Mesendoderm (in vitro differentiated cells): ENCODE measurements around the gene CD63.

Experiments
- DNase-seq: peaks from one replicate; pipeline ENCODE4 v3.0.0; 2013
- H2AK5ac ChIP-seq: 2 replicates; pipeline ENCODE4 v1.6.1; 2013; ENCODE audit warnings: low read length, inconsistent platforms
- H2BK120ac ChIP-seq: 2 replicates; pipeline ENCODE4 v1.6.1; 2013; ENCODE audit warnings: low read depth, mild to moderate bottlenecking, low read length, moderate library complexity, mixed read lengths
- H2BK15ac ChIP-seq: replicated peaks from 2 replicates; pipeline ENCODE4 v1.6.1; 2013; ENCODE audit warnings: low read depth, mild to moderate bottlenecking, moderate library complexity
- H2BK5ac ChIP-seq: 2 replicates; pipeline ENCODE4 v1.6.1; 2013; ENCODE audit warnings: low read length, inconsistent platforms
- H3K18ac ChIP-seq: 2 replicates; pipeline ENCODE4 v1.6.1; 2013; ENCODE audit warnings: mild to moderate bottlenecking, low read length, mixed read lengths
- H3K23ac ChIP-seq: one replicate; pipeline ENCODE4 v1.6.1; 2013; ENCODE audit warnings: low read length
- H3K27ac ChIP-seq: 2 replicates; pipeline ENCODE4 v1.5.1; 2013; ENCODE audit warnings: low read depth, mild to moderate bottlenecking, inconsistent platforms, low read length, moderate library complexity
- H3K27me3 ChIP-seq: 2 replicates; pipeline ENCODE4 v1.6.1; 2013; ENCODE audit warnings: low read length, control low read depth, mild to moderate bottlenecking, inconsistent platforms; ENCODE audit not compliant: insufficient read depth, poor library complexity
- H3K36me3 ChIP-seq: 2 replicates; pipeline ENCODE4 v1.6.1; 2013; ENCODE audit warnings: low read length, inconsistent platforms; ENCODE audit not compliant: control insufficient read depth, insufficient read depth
- H3K4ac ChIP-seq: one replicate; pipeline ENCODE4 v1.6.1; 2013; ENCODE audit warnings: low read depth, mild to moderate bottlenecking, low read length, moderate library complexity
- H3K4me1 ChIP-seq: 2 replicates; pipeline ENCODE4 v1.6.1; 2013; ENCODE audit warnings: low read depth, low read length, inconsistent platforms; ENCODE audit not compliant: control insufficient read depth
- H3K4me2 ChIP-seq: 2 replicates; pipeline ENCODE4 v1.6.1; 2013; ENCODE audit warnings: low read length
- H3K4me3 ChIP-seq: 2 replicates; pipeline ENCODE4 v1.5.1; 2013; ENCODE audit warnings: mild to moderate bottlenecking, low read length
- H3K56ac ChIP-seq: one replicate; pipeline ENCODE4 v1.6.1; 2013; ENCODE audit warnings: low read length
- H3K79me1 ChIP-seq: 2 replicates; pipeline ENCODE4 v1.6.1; 2013; ENCODE audit warnings: low read length, inconsistent platforms
- H3K79me2 ChIP-seq: 2 replicates; pipeline ENCODE4 v1.6.1; 2013; ENCODE audit warnings: mild to moderate bottlenecking, low read length; ENCODE audit not compliant: control insufficient read depth, insufficient read depth
- H3K9ac ChIP-seq: 2 replicates; pipeline ENCODE4 v1.6.1; 2013; ENCODE audit warnings: low read length, inconsistent platforms
- H4K5ac ChIP-seq: one replicate; pipeline ENCODE4 v1.6.1; 2013; ENCODE audit warnings: low read length
- H4K8ac ChIP-seq: one replicate; pipeline ENCODE4 v1.6.1; 2013; ENCODE audit warnings: low read depth, mild to moderate bottlenecking, control low read depth, low read length, moderate library complexity
- WGBS: extraction: QIAGEN DNeasy Blood & Tissue Kit; methylation state at CpG from one replicate; pipeline ENCODE4 v1.1.7; 2013; ENCODE audit warnings: low lambda C conversion rate, missing lambda C conversion rate; ENCODE audit not compliant: insufficient coverage; ENCODE audit errors: extremely low coverage; 5-methylcytosine and 5-hydroxymethylcytosine counted together

The CD63 gene

DNA sequence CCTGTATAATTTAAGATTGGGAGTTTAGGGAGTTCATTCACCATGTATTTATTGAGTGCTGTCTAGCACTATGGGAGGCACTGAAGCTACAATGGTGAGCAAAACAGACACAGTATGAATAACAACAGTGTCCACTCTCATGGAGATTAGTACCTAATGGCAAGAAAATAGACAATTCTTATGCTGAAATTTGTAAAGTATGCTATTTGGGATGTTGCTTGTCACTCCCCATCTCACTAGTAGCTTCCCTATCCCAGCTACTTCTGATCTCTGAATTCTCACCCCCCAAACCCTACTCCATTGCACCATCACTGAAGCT is 18.1 kb upstream of the CD63 start:
- no peak overlapping the region for H2BK5ac ChIP-seq
- H3K79me2 ChIP-seq: peaks cover 20% of the 10 kb centered on the region
- H3K27me3 ChIP-seq: no peaks in the 10 kb centered on the region
- peaks cover 16% of the 10 kb centered on the region for H3K79me1 ChIP-seq
- no peak overlapping the region for H3K18ac ChIP-seq
- DNase-seq: no peak
- H2AK5ac ChIP-seq: no peak overlapping the region
- H3K4me3 ChIP-seq: no peak overlapping the region
- H4K5ac ChIP-seq: no peak overlapping the region
- no peak overlapping the region for H3K4me2 ChIP-seq
- H3K23ac ChIP-seq: no peak overlapping the region
- H3K4me1 ChIP-seq: peaks cover 16% of the 10 kb centered on the region
- no peak overlapping the region for H2BK15ac ChIP-seq
- peaks cover under 1% of the 10 kb centered on the region for H3K36me3 ChIP-seq
- H2BK120ac ChIP-seq: no peak overlapping the region
- H3K4ac ChIP-seq: no peak overlapping the region
- no peak overlapping the region for H3K56ac ChIP-seq
- no peak overlapping the region for H3K27ac ChIP-seq
- H4K8ac ChIP-seq: no peak overlapping the region
- H3K9ac ChIP-seq: no peak overlapping the region

DNA sequence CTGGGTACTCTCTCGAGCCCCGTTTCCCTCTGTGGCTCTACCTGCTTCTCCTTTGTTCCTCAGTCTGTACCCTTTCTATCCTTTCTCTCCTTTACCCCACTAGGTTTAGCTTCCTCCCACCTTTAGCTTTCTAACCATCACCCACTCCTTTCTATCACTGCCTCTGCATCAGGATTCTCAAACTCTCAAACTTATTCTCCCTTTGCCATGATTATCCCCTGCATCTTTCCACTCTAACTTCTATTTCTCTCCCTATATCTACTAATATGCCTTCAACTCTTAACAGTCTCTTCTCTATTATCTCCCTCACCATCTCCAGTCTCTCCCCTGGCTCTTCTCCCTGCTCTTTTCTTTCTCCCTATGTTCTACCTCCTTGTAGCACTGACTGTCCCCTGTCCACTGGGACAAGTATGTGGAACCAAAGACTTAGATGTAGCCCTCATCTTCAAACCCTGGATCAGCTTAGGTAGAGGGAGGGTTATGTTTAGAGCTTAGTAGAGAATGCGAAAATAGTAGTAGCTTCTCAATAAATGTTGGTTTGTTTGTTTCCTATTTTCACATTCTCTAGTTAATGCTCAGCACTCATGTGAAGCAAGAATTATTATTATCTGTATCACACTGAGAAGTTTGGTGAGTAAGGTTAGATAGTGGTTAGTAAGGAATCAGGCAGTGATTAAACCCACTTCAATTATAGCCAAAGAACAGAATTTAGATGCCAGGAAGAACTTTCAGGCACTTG is 17.5 kb upstream of the CD63 start:
- Histone ChIP-seq H3K4me3 (no peak overlapping the region), H3K36me3 (no peaks in the 10 kb centered on the region), H2AK5ac (no peak overlapping the region), H3K27ac (peak overlapping the region; percentile 58), H3K4me2 (peak overlapping the region; percentile 33), H4K8ac (no peak overlapping the region), H3K79me1 (peaks cover 16% of the 10 kb centered on the region), H3K4ac (no peak overlapping the region), H3K56ac (peak overlapping the region; percentile 72), H2BK120ac (no peak overlapping the region), H2BK15ac (no peak overlapping the region), H3K9ac (peak overlapping the region; percentile 57), H3K4me1 (peaks cover 16% of the 10 kb centered on the region), H4K5ac (no peak overlapping the region), H3K27me3 (no peaks in the 10 kb centered on the region), H3K18ac (peak overlapping the region; percentile 25), H2BK5ac (peak overlapping the region; percentile 72), H3K23ac (no peak overlapping the region), H3K79me2 (peaks cover 20% of the 10 kb centered on the region)
- no peak for DNase-seq
- no CpG with 5 or more reads among the region's 3 CpGs for WGBS

DNA sequence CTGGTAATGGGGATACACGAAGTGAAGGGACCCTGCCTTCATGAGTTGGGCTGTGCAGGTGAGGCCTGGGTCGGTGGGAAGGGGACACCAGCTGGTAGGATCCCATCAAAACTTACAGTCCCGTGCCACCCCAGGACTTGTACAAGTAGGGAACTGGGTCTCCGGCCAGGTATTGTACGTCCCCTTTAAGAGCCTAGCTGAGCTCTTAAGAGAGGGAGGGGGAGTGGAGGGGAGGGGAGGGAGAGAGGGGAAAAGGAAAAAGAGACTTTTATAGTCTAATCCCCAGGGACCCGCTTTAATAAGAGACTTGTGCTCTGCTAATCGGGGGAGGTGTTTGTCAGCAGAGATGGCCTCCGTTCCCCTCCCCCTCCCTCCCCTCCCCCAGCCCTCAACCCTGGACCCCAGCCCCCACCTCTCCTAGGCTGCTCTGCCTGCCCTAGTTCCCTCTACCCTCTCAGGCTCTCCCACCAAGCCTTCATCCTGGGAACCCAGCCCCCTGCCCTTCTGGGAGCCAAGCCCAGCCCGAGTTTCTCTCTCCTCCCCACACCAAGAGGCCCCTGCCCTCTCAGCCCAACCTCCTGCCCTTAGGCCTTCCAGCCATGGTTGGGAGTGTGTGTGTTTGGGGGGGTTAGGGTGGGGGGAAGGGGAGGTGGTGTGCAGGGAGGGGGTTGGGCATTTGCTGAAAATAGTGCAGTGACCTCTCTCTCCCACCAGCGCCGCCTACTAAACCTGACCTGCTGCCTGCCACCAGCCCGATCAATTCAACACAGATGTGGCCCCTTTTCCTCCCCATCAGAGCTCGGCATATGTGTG is 16.8 kb upstream of the CD63 start:
- Histone ChIP-seq H4K5ac (no peak overlapping the region), H3K23ac (no peak overlapping the region), H3K4me3 (peak overlapping the region; percentile 2), H2BK5ac (peak overlapping the region; percentile 72), H3K79me1 (peaks cover 16% of the 10 kb centered on the region), H4K8ac (no peak overlapping the region), H3K4ac (no peak overlapping the region), H2BK120ac (no peak overlapping the region), H3K79me2 (peaks cover 20% of the 10 kb centered on the region), H3K27me3 (no peaks in the 10 kb centered on the region), H3K56ac (peak overlapping the region; percentile 78), H2AK5ac (peak overlapping the region; percentile 3), H3K27ac (peak overlapping the region; percentile 58), H3K36me3 (no peaks in the 10 kb centered on the region), H3K4me2 (peak overlapping the region; percentile 100), H3K18ac (peak overlapping the region; percentile 25), H3K4me1 (peaks cover 16% of the 10 kb centered on the region), H2BK15ac (no peak overlapping the region), H3K9ac (peak overlapping the region; percentile 94)
- WGBS: no CpG with 5 or more reads among the region's 13 CpGs
- peak; percentile 94 for DNase-seq

DNA sequence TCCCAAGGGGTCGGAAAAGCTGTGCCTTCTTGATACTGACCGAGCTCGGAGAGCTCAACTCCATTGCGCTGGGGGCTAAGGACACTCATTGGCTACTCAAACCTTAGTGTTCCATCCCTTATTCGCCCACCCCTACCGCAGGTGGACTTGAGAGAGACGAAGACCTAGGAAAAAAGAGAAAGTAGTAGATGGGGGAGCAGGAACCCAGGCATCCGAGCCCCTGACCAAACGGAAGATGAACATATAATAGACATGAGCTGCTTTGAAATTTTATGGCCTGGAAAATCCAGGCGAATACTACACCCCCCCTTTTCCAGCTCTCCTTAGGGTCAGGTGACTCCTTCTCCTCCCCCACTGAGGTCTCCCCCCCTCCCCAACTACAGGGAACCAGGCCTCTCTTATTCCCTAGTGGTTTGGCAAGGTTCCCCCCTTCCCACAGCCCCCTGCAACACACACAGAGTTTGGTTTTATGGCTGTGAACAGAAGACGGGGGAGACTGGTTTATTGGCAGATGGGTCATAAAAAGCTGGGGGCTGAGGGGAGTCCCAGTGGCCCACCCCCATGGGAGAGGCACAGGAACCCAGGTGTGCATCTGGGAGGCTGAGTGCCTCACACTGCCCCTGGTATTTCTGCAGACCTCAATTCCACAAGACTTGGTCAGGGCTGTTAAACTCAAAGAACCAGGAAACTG is 15.7 kb upstream of the CD63 start:
- Histone ChIP-seq H3K23ac (peak overlapping the region; percentile 59), H3K4me3 (peak overlapping the region; percentile 28), H3K27ac (peak overlapping the region; percentile 24), H3K56ac (peak overlapping the region; percentile 78), H3K27me3 (no peaks in the 10 kb centered on the region), H3K36me3 (no peaks in the 10 kb centered on the region), H2BK15ac (no peak overlapping the region), H3K4me2 (peak overlapping the region; percentile 100), H3K79me1 (peaks cover 16% of the 10 kb centered on the region), H4K5ac (no peak overlapping the region), H2BK5ac (no peak overlapping the region), H3K18ac (peak overlapping the region; percentile 85), H3K4ac (no peak overlapping the region), H3K9ac (peak overlapping the region; percentile 94), H3K79me2 (peaks cover 20% of the 10 kb centered on the region), H3K4me1 (peaks cover 16% of the 10 kb centered on the region), H4K8ac (no peak overlapping the region), H2AK5ac (no peak overlapping the region), H2BK120ac (no peak overlapping the region)
- DNase-seq: no peak
- no CpG with 5 or more reads among the region's 11 CpGs for WGBS

DNA sequence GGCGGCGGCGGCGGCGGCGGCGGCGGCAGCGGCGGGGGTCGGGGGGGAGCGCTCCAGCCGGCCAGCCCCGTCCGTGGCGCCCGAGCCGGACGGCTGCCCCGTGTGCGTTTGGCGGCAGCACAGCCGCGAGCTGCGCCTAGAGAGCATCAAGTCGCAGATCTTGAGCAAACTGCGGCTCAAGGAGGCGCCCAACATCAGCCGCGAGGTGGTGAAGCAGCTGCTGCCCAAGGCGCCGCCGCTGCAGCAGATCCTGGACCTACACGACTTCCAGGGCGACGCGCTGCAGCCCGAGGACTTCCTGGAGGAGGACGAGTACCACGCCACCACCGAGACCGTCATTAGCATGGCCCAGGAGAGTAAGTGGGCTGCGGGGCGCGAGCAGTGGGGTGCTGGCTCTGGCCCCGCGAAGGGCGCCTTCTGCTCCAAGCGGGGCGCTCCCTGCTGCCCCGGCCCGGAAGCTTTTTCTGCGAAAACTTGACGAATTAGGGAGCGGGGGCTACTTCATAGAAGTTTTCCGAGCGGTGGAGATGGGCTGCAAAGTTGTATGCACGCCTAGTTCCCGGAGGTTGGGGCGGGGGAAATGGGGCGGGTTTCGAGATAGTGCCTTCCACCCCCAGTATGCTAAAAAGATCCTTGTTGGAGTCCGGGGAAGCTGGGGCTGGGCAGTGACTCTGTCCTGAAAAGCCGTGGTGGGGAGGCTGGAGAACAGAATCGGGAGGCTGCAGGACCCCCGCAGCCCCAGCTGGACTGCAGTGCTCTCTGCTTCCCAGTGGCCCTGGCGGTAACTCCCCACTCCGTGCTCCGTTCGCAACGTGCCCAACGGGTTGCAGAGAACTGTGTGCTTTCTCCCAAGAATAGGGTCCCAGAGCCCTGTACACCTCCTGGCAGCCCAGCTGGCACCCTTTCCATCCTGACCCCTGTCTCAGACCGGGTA is 14.9 kb upstream of the CD63 start:
- peak overlapping the region; percentile 39 for H3K4ac ChIP-seq
- H4K5ac ChIP-seq: no peak overlapping the region
- H3K27ac ChIP-seq: peak overlapping the region; percentile 74
- H3K4me3 ChIP-seq: peak overlapping the region; percentile 28
- peak overlapping the region; percentile 94 for H3K9ac ChIP-seq
- H2BK15ac ChIP-seq: no peak overlapping the region
- no peak overlapping the region for H2AK5ac ChIP-seq
- DNase-seq: peak; percentile 92
- H2BK120ac ChIP-seq: no peak overlapping the region
- H4K8ac ChIP-seq: no peak overlapping the region
- no peaks in the 10 kb centered on the region for H3K36me3 ChIP-seq
- H3K79me2 ChIP-seq: peaks cover 20% of the 10 kb centered on the region
- no peaks in the 10 kb centered on the region for H3K27me3 ChIP-seq
- peak overlapping the region; percentile 100 for H3K4me2 ChIP-seq
- H3K56ac ChIP-seq: peak overlapping the region; percentile 78
- H3K4me1 ChIP-seq: peaks cover 16% of the 10 kb centered on the region
- peak overlapping the region; percentile 59 for H3K23ac ChIP-seq
- H3K79me1 ChIP-seq: peaks cover 16% of the 10 kb centered on the region
- H2BK5ac ChIP-seq: peak overlapping the region; percentile 48
- WGBS: no CpG with 5 or more reads among the region's 73 CpGs
- peak overlapping the region; percentile 85 for H3K18ac ChIP-seq
